DOHH2 (cell line): ENCODE data around the gene PIGZ.

Source experiments
- H3F3A ChIP-seq: fragments of 200-600 bp; sonication (generic), shearing (Covaris generic); 2 replicates; pipeline ENCODE4 v1.6.0; 2016; ENCODE audit warnings: antibody characterized with exemption, mild to moderate bottlenecking; ENCODE audit not compliant: control insufficient read depth, insufficient read depth
- H3K27ac ChIP-seq: fragments of 200-600 bp; sonication (generic); 2 replicates; pipeline ENCODE4 v1.5.1; 2014; ENCODE audit warnings: low read depth, mild to moderate bottlenecking, low read length, moderate library complexity
- H3K27me3 ChIP-seq: fragments of 200-600 bp; sonication (generic); 2 replicates; pipeline ENCODE4 v1.6.1; 2014; ENCODE audit warnings: mild to moderate bottlenecking, low read length, mixed read lengths; ENCODE audit not compliant: control insufficient read depth
- H3K36me3 ChIP-seq: fragments of 200-600 bp; sonication (generic); 2 replicates; pipeline ENCODE4 v1.6.1; 2014; ENCODE audit warnings: mild to moderate bottlenecking, low read length, moderate library complexity, mixed read lengths; ENCODE audit not compliant: control insufficient read depth
- H3K4me1 ChIP-seq: fragments of 200-600 bp; sonication (generic); 2 replicates; pipeline ENCODE4 v1.6.1; 2014; ENCODE audit warnings: mild to moderate bottlenecking, low read length, mixed read lengths; ENCODE audit not compliant: control insufficient read depth
- H3K4me2 ChIP-seq: fragments of 200-600 bp; sonication (generic); 2 replicates; pipeline ENCODE4 v1.6.0; 2014; ENCODE audit warnings: mild to moderate bottlenecking, low read length, moderate library complexity
- H3K4me3 ChIP-seq: fragments of 200-600 bp; sonication (generic); 2 replicates; pipeline ENCODE4 v1.5.1; 2014; ENCODE audit warnings: mild to moderate bottlenecking, low read length, mixed read lengths
- H3K79me2 ChIP-seq: fragments of 200-600 bp; sonication (generic); 2 replicates; pipeline ENCODE4 v1.6.1; 2014; ENCODE audit warnings: mild to moderate bottlenecking, low read length, mixed read lengths; ENCODE audit not compliant: control insufficient read depth
- H3K9me2 ChIP-seq: fragments of 200-600 bp; sonication (generic); replicated peaks from 2 replicates; pipeline ENCODE4 v1.6.1; 2014; ENCODE audit warnings: mild to moderate bottlenecking, low read length, mixed read lengths; ENCODE audit not compliant: control insufficient read depth
- H3K9me3 ChIP-seq: fragments of 200-600 bp; sonication (generic); 2 replicates; pipeline ENCODE4 v1.6.1; 2014; ENCODE audit warnings: antibody characterized with exemption, low read length, mixed read lengths; ENCODE audit not compliant: control insufficient read depth, insufficient read depth
- H4K20me1 ChIP-seq: fragments of 200-600 bp; sonication (generic); 2 replicates; pipeline ENCODE4 v1.6.0; 2014; ENCODE audit warnings: low read depth, mild to moderate bottlenecking, antibody characterized with exemption, low read length, moderate library complexity; ENCODE audit not compliant: control insufficient read depth, insufficient read depth
- CTCF ChIP-seq: fragments of 200-600 bp; sonication (generic); IDR thresholded peaks from one replicate; pipeline ENCODE4 v1.5.1; 2014; ENCODE audit warnings: antibody characterized with exemption, mild to moderate bottlenecking, low read depth, low read length; ENCODE audit not compliant: poor library complexity, severe bottlenecking
- EZH2phosphoT487 ChIP-seq: fragments of 200-600 bp; sonication (generic); IDR thresholded peaks from 2 replicates; pipeline ENCODE4 v1.6.1; 2017; ENCODE audit warnings: borderline replicate concordance, mild to moderate bottlenecking, antibody characterized with exemption, low read length, moderate library complexity, mixed read lengths

PIGZ gene

DNA sequence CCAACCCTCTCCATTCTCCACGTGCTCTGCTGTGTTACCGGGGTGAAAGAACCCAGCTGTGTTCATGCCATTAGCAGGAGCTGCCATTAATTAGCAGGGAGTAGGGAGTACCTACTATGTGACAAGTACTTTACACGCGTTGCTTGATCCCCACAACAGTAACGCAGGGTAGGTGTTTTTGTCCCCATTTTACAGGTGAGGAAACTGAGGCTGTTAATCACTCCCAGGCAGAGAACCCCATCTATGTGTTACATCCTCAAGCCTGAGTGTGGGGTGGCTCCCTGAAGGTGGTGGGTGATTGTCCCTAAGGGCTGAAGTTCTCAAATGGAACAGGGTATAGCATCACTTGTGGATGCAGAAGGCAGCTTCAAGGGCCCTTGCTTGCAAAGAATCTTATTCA is 38.2 kb upstream of the PIGZ start:
- Histone ChIP-seq H3K4me3 (no peak overlapping the region), H3F3A (peaks cover 4% of the 10 kb centered on the region), H3K79me2 (no peaks in the 10 kb centered on the region), H3K27ac (no peak overlapping the region), H3K36me3 (no peaks in the 10 kb centered on the region), H3K9me2 (no peaks in the 10 kb centered on the region), H3K27me3 (no peaks in the 10 kb centered on the region), H3K4me2 (no peak overlapping the region), H3K9me3 (no peaks in the 10 kb centered on the region), H4K20me1 (no peaks in the 10 kb centered on the region), H3K4me1 (peaks cover 22% of the 10 kb centered on the region)
- TF ChIP-seq CTCF = no peak
- no peak for TF ChIP-seq EZH2phosphoT487

GRCh38 chr3:197006446-197006845 is 37.8 kb upstream of the PIGZ start:
- Histone ChIP-seq H3K4me1 (peaks cover 23% of the 10 kb centered on the region), H3K4me2 (no peak overlapping the region), H3K9me2 (no peaks in the 10 kb centered on the region), H3K27me3 (no peaks in the 10 kb centered on the region), H3K27ac (no peak overlapping the region), H3K9me3 (no peaks in the 10 kb centered on the region), H3K79me2 (no peaks in the 10 kb centered on the region), H3K4me3 (no peak overlapping the region), H4K20me1 (no peaks in the 10 kb centered on the region), H3K36me3 (no peaks in the 10 kb centered on the region), H3F3A (peaks cover 4% of the 10 kb centered on the region)
- TF ChIP-seq EZH2phosphoT487 (no peak), CTCF (no peak)

DNA sequence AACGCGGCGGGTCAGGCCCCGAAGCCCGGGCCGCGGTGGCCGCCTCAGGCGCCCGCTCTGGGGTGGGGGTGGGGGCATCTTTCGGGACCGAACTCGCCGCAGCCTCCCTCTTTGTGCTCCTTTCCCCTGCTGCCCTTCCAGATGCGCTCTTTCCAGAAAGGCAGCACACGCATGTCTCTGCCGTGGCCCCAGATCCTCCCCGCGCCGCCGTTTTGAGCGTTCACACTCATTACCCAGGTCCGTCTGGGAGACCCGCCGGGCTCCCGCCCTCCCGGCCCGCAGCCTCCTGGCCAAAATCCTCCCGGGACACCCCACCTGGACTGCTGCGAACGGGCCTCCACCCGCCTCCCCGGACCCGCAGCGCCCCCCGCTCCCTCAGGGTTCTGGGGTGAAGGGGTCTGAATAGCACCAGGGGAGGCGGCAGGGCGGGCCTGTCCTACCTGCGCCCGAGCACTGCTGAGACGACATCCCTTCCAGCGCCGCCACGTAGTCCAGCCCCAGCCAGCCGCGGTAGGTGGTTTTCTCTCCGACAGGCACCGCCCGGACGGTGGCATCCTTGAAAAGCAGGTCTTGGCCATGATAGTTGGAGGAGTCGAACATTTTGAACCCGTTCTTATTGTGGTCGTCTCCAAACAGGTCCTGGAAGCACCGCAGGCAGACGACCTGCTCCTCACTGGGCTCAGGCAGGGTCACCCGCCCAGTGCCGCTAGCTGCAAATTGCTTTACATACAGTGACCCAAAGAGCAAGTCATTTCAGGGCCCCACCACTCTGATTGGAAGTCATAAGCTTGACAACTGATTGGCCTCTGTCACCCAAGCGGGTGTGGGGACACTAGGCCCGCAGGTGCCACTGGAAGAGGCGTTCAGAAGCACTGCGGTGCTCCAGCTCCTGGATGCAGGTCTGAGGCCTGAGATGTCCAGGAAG is 35.1 kb upstream of the PIGZ start:
- H3K79me2 ChIP-seq = no peaks in the 10 kb centered on the region
- H3K27ac ChIP-seq = no peak overlapping the region
- no peaks in the 10 kb centered on the region for H3K27me3 ChIP-seq
- H3K36me3 ChIP-seq = no peaks in the 10 kb centered on the region
- no peaks in the 10 kb centered on the region for H3K9me2 ChIP-seq
- TF ChIP-seq CTCF = no peak
- no peak for TF ChIP-seq EZH2phosphoT487
- peak overlapping the region; percentile 75 for H3K4me3 ChIP-seq
- peaks cover 4% of the 10 kb centered on the region for H3F3A ChIP-seq
- peaks cover 23% of the 10 kb centered on the region for H3K4me1 ChIP-seq
- H3K4me2 ChIP-seq = peak overlapping the region; percentile 85
- no peaks in the 10 kb centered on the region for H4K20me1 ChIP-seq
- no peaks in the 10 kb centered on the region for H3K9me3 ChIP-seq
